ENCODE measurements around the gene GRK3. TPM values are rescaled to one million over a fixed set of nuclear protein-coding genes. Genes with fewer than 3 reads are reported as not detected.

GRK3 gene
- total RNA-seq, 4 donors from 2014 or later: 3.6 to 10.9 (median 7.1) TPM

DNA sequence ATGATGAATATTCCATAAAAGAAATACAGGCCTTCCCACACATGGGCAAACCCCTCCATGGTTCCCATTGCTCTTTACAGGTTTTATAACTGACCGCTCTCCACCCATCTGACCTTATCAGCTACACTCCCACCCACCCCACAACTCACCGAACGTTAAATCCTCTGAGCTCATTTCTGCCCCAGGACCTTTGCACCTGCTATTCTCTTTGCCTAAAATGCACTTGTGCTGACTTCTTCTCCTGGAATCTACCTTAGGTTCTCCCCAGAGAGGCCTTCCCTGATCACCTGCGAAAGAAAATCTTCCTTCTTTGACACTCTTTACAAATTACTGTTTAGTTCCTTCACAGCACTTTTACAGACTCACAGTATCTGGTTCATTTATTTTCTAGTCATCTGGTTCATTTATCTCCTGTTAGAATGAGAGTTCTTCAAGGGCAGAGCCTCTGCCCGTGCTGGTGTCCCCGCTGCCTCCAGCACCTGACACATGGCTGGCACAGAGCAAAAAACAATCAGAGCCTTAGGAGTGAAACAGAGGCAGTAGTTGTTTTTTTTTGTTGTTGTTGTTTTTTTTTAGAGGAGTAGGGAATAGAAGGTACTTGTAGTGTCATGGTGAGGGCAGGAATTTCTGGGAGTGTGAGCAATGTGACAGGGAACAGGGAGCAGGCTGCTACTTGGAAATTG lies 21.6 kb upstream of the GRK3 start:
- Histone ChIP-seq H3K27ac (no peak overlapping the region), H3K4me1 (no peaks in the 10 kb centered on the region), H3K36me3 (no peaks in the 10 kb centered on the region), H3K27me3 (no peaks in the 10 kb centered on the region), H3K9me3 (no peaks in the 10 kb centered on the region), H3K4me3 (no peak overlapping the region)
- 85% methylated on average over 6 of the region's 6 CpGs for WGBS
- DNase-seq (ENCODE audit: low spot score in 2 of 2): no peak
- TF ChIP-seq POLR2A (IDR thresholded peaks at IDR 0.05) (no peak), CTCF (IDR thresholded peaks at IDR 0.05) (no peak), EP300 (IDR thresholded peaks at IDR 0.05) (no peak), POLR2AphosphoS5 (IDR thresholded peaks at IDR 0.05) (no peak)

DNA sequence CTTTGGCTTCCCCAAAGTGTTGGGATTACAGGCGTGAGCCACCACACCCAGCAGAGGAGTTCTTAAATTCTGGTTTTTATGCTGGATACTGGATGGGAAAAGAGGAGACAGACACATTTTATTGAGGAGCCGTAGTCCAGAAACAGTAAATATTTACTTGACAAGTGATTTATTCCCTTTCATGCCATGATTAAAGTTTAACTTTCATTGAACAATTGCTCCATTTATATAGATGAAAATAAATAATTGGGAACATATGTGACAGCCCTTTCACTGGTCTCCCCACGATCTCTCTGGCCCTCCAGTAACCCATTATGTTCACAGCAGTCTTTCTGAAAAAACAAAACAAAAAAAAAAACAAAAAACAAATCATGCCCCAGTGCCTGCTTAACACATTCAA lies 19.3 kb upstream of the GRK3 start:
- Histone ChIP-seq H3K27me3 (no peaks in the 10 kb centered on the region), H3K4me3 (no peak overlapping the region), H3K36me3 (no peaks in the 10 kb centered on the region), H3K27ac (no peak overlapping the region), H3K4me1 (no peaks in the 10 kb centered on the region), H3K9me3 (no peaks in the 10 kb centered on the region)
- TF ChIP-seq EP300 (IDR thresholded peaks at IDR 0.05) (no peak), POLR2AphosphoS5 (IDR thresholded peaks at IDR 0.05) (no peak), CTCF (IDR thresholded peaks at IDR 0.05) (no peak), POLR2A (IDR thresholded peaks at IDR 0.05) (no peak)
- WGBS: 63% methylated on average over 3 of the region's 3 CpGs
- no peak for DNase-seq (ENCODE audit: low spot score in 2 of 2)

DNA sequence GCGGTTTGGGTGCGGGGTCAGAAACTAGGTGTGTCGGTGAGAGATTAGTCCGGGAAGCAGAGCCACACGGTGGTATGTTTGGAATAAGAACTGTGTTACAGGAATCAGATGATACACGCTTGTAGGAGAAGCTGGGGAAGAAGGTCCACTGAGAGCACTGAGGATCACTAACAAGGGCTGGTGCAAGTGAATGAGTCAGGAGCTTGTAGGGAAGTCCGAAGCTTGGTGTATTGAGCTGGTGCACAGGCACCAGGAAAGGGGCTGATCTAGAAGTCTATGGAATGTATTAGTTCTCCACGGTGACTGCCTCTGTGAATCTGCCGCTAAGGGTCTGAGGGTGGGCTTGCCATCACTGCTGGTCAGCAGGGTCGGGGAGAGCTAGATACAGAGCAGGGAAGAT lies 18.8 kb upstream of the GRK3 start:
- Histone ChIP-seq H3K27ac (no peak overlapping the region), H3K4me1 (no peaks in the 10 kb centered on the region), H3K36me3 (no peaks in the 10 kb centered on the region), H3K9me3 (no peaks in the 10 kb centered on the region), H3K4me3 (no peak overlapping the region), H3K27me3 (no peaks in the 10 kb centered on the region)
- 86% methylated on average over 10 of the region's 10 CpGs for WGBS
- TF ChIP-seq EP300 (IDR thresholded peaks at IDR 0.05) (no peak), CTCF (IDR thresholded peaks at IDR 0.05) (no peak), POLR2A (IDR thresholded peaks at IDR 0.05) (no peak), POLR2AphosphoS5 (IDR thresholded peaks at IDR 0.05) (no peak)
- DNase-seq (ENCODE audit: low spot score in 2 of 2): no peak

DNA sequence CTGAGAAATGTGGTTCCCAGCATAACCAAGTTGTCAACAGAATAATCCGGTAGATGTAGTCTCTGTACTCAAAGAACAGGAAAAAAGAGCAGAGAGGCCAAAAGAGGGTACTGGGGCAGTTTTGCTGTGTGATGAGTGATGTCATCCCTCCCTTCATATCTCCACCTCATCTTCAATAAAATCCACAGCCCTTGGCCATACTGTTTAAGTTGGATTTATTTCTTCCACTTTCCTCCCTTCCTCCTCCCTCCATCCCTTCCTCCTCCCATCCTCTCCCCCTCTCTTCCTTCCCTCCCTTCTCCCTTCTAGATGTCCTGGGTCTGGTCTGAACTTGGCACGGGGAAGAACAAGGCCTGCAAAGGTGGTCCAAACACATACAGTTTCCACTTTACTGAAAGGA lies 18.2 kb upstream of the GRK3 start:
- WGBS: 87% methylated on average over 2 of the region's 2 CpGs
- no peaks in the 10 kb centered on the region for H3K36me3 ChIP-seq
- no peak overlapping the region for H3K27ac ChIP-seq

GRCh38 chr22:25546751-25547150 lies 17.7 kb upstream of the GRK3 start:
- H3K9me3 ChIP-seq: no peaks in the 10 kb centered on the region
- H3K4me1 ChIP-seq: no peaks in the 10 kb centered on the region
- H3K27me3 ChIP-seq: no peaks in the 10 kb centered on the region
- H3K27ac ChIP-seq: no peak overlapping the region
- no peak overlapping the region for H3K4me3 ChIP-seq
- H3K36me3 ChIP-seq: no peaks in the 10 kb centered on the region
- no peak for DNase-seq (ENCODE audit: low spot score in 2 of 2)
- 70% methylated on average over 4 of the region's 4 CpGs for WGBS
- TF ChIP-seq CTCF (IDR thresholded peaks at IDR 0.05) (no peak), EP300 (IDR thresholded peaks at IDR 0.05) (no peak), POLR2A (IDR thresholded peaks at IDR 0.05) (no peak), POLR2AphosphoS5 (IDR thresholded peaks at IDR 0.05) (no peak)

More for the DNA sequence above, 18.2 kb upstream of the GRK3 start:
- no peak for DNase-seq (ENCODE audit: low spot score in 2 of 2)
- Histone ChIP-seq H3K4me3 (no peak overlapping the region), H3K4me1 (no peaks in the 10 kb centered on the region), H3K9me3 (no peaks in the 10 kb centered on the region), H3K27me3 (no peaks in the 10 kb centered on the region)
- TF ChIP-seq EP300 (IDR thresholded peaks at IDR 0.05): no peak
- TF ChIP-seq POLR2AphosphoS5 (IDR thresholded peaks at IDR 0.05): no peak
- no peak for TF ChIP-seq CTCF (IDR thresholded peaks at IDR 0.05)
- no peak for TF ChIP-seq POLR2A (IDR thresholded peaks at IDR 0.05)

All from suprapubic skin (tissue), 4 donors.